HG03066 (cell line): ENCODE measurements around the gene OLFML2A.
A peak's percentile ranks its signal among the peaks of the same experiment; 100 is the strongest.

Source experiments
- ATAC-seq: cut with Tn5 transposase; IDR thresholded peaks from one replicate; pipeline ENCODE4 v1.9.1; 2021; ENCODE audit warnings: low read depth; ENCODE audit not compliant: unreplicated experiment

The OLFML2A gene

GRCh38 chr9:124846969-124847368 lies 70.0 kb downstream of the OLFML2A start:
- ATAC-seq: no peak

DNA sequence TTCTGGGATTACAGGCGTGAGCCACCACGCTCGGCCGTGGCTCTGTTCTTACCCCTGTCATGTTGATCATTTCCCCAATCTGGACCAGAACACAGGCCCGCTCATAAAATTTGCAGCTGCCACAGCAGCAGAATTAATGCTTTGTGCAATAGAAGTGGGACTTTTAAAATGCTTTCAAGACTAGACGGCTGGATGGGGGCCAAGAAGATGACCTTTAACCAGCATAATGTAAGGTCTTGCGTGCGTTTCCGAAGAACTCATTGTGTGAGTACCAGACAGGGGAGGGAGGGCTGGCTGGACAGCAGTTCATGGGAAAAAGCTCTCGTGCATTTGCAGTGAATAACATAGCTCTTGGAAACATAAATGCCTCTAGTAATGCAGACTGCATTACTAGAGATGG lies 72.9 kb downstream of the OLFML2A start:
- no peak for ATAC-seq

DNA sequence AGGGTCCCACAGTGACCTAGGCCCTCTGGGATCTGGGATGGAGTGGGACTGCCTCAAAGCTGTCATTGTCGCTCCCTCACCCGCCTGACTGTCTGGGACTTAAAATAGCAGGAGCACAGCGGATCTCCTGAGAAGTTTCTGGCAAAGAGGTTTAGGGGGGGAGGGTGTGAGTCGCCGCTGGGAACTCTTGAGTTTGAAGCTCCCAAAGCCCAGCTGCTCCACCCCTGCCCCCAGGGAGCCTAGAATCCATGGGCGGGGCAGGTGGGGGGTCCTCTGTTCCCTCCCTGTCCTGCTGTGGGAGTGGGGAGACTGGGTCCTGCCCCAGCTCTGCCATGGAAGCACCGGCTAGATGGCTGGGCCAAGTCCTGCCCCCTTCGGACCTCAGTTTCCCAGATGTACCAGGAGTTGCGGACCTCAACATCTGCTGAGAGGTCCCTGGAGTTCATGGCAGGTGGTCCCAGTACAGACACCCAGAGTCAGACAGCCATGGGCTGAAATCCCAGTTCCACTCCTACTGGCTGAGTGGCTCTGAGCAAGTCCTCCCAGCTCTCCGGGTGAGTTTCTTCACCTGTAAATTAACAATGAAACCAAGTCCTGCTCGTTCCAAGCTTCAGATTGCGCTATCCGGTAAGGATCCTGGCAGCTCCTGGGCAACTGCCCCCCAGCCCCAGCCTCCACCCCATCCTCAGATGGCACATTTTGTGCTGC lies 75.3 kb downstream of the OLFML2A start:
- no peak for ATAC-seq

GRCh38 chr9:124852829-124853531 lies 76.0 kb downstream of the OLFML2A start, which contains the start of gene WDR38:
Gene WDR38 (plus strand): TSS chr9:124853460. CDS start chr9:124853532, 72 bp downstream.
- peak; percentile 58 for ATAC-seq

GRCh38 chr9:124853605-124854143 lies 76.7 kb downstream of the OLFML2A start:
- ATAC-seq: no peak

GRCh38 chr9:124854161-124854560 lies 77.2 kb downstream of the OLFML2A start:
- no peak for ATAC-seq

GRCh38 chr9:124854822-124855221 lies 77.9 kb downstream of the OLFML2A start:
- ATAC-seq: no peak

- ATAC-seq: no peak
Observed at GRCh38 chr9:124855566-124855943, 78.6 kb downstream of the OLFML2A start.

DNA sequence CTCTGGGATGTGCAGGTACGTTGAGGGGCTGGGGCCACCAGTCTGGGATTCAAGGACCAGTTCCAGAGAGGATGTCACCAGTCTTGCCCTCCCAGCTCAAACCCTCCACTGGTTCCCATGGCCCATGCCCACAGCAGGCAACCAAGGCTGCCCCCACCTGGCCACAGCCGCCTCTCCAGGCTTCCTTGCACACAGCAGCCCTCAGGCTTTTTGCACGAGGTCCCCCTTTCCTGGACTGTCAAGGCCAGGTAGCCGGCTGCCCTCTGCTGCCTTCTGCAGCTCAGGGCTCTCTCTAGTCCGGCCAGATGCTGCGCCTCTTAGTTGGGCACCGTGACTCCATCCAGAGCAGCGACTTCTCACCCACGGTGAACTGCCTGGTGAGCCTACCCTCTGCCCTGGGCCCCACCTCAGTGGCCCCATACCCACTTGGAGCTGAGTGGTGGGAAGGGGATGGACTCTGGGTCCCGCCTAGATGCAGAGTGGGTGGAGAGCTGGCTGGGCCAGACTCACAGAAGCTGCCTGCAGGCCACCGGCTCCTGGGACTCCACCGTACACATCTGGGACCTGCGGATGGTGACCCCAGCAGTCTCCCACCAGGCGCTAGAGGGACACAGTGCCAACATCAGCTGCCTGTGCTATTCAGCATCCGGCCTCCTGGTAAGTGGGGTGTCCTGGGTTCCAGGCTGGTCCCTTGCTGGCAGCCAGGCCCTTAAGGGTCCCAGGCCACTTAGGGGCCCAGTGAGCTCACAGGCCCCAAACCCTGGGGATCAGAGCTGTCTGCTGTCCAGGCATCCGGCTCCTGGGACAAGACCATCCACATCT lies 79.2 kb downstream of the OLFML2A start:
- ATAC-seq: no peak

- no peak for ATAC-seq
Observed at GRCh38 chr9:124857533-124858162, 80.7 kb downstream of the OLFML2A start.

DNA sequence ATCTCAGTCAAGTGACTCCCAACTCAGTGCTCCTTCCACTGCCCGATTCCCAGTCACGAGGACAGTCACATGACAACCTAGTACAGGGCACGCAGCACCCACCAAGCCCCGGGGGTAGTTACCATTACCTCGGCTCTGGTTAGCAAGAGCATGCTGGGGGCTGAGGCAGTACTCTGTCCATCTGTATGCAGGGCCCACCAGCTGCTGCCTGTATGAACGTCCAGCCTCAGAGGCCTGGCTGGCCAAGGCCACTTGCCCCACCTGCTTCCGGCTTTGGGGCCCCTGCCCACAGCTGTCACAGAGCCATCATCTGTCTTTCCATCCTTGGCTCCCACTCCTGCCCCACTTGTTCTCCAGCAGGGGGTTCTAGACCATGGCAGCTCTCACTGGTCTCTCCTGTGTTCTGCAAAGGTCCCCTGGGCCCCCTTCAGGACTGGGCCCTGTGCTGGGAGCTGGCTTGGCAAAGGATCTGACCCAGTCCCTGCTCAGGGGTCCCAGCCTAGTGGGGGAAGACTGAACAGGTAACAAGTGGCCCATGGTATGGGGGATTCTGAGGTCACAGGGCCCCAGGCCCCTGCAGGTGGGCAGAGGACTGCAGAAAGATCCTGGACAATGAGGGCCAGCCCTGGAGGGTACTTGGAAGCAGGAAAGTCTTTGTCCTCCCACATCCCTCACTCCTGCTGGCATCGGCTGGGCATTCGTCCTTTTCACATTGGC lies 81.6 kb downstream of the OLFML2A start:
- no peak for ATAC-seq

DNA sequence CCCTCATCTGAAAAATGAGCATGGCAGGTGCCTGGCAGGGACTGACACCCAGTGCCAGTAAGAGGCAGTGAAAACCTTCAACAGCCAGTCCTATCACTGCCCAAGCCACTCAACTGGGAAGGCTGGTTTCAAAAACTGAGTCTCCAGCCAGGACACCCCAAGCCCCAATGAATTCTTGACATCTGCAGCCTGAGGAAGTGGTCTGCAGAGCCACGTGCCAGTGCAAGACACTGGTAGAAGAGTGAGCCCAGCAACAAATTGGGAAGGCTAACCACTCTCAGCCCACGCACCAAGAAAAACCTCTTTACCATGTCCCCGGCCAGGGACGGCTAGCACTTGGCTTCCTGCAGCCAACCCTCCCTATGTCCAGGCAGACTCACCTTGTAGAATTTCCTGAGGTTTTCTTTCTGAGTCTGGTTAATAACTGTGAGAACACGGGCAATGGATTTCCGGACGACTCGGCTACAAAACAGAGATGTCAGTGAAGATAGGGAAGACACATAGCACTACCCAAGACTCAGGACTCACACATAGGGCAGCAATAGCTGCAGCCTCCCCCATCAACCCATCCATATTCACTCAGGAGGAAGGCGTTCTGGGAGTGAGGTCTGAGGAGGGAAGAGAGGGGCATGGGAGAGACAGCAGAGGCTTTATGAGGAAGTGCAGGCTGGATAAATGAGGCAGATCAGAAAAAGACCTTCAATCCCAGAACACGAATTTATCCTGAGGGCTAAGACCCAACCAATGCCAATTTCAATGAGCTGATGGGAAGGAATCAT lies 83.1 kb downstream of the OLFML2A start:
- ATAC-seq: no peak

GRCh38 chr9:124860582-124861341 lies 83.8 kb downstream of the OLFML2A start:
- ATAC-seq: no peak

- ATAC-seq: peak; percentile 85
Observed at GRCh38 chr9:124861342-124862229, 84.7 kb downstream of the OLFML2A start, which contains the start of the genes ARPC5L and RPL35. Gene ARPC5L (plus strand): TSS chr9:124862130. CDS start chr9:124869291, 7,161 bp downstream. Gene RPL35 (minus strand): TSS chr9:124861957. CDS start chr9:124861912, 45 bp downstream.

GRCh38 chr9:124863371-124863871 lies 86.5 kb downstream of the OLFML2A start:
- ATAC-seq: no peak
